Liver (tissue), 9 donors: ENCODE results near the gene EIF4G3. TPM values are rescaled to one million over a fixed set of nuclear protein-coding genes. Genes with fewer than 3 reads are reported as not detected.

ENCODE experiments used
- DNase-seq: peaks from one replicate; pipeline ENCODE4 v3.0.0-alpha.2; 2017; ENCODE audit warnings: low spot score
- H3K27ac ChIP-seq, 2 donors: one replicate each; pipeline ENCODE4 v1.7.0; 2013; ENCODE audit warnings: inconsistent platforms in 2 of 2, low read length in 2 of 2, control low read depth in 1 of 2, low read depth in 1 of 2, mild to moderate bottlenecking in 1 of 2
- H3K27me3 ChIP-seq, 4 donors: one replicate each; pipeline versions ENCODE4 v1.6.1 to v1.7.0; 2013; ENCODE audit warnings: low read length in 3 of 4, inconsistent platforms in 1 of 4, mild to moderate bottlenecking in 1 of 4, moderate library complexity in 1 of 4; ENCODE audit not compliant: control insufficient read depth in 4 of 4, insufficient read depth in 4 of 4
- H3K36me3 ChIP-seq, 4 donors: one replicate each; pipeline versions ENCODE4 v1.6.1 to v1.7.0; 2013; ENCODE audit warnings: low read length in 3 of 4, mild to moderate bottlenecking in 3 of 4, low read depth in 1 of 4, moderate library complexity in 1 of 4; ENCODE audit not compliant: control insufficient read depth in 4 of 4, insufficient read depth in 3 of 4
- H3K4me1 ChIP-seq, 4 donors: one replicate each; pipeline versions ENCODE4 v1.6.1 to v1.7.0; 2013; ENCODE audit warnings: low read length in 3 of 4, mild to moderate bottlenecking in 3 of 4, moderate library complexity in 1 of 4; ENCODE audit not compliant: control insufficient read depth in 4 of 4, insufficient read depth in 4 of 4
- H3K4me3 ChIP-seq, 3 donors: one replicate each; pipeline versions ENCODE4 v1.6.1 to v1.7.0; 2013; ENCODE audit warnings: low read length in 3 of 3, control low read depth in 1 of 3, low read depth in 1 of 3, mild to moderate bottlenecking in 1 of 3
- H3K9ac ChIP-seq, 2 donors: one replicate each; pipeline ENCODE4 v1.7.0; 2013; ENCODE audit warnings: low read length in 2 of 2, mild to moderate bottlenecking in 2 of 2, moderate library complexity in 2 of 2, control low read depth in 1 of 2, low read depth in 1 of 2
- H3K9me3 ChIP-seq, 4 donors: one replicate each; pipeline versions ENCODE4 v1.6.1 to v1.7.0; 2013; ENCODE audit warnings: low read length in 3 of 4; ENCODE audit not compliant: control insufficient read depth in 4 of 4
- ATF3 ChIP-seq: IDR thresholded peaks from 2 replicates; pipeline ENCODE4 v1.6.1; 2016; ENCODE audit warnings: antibody characterized with exemption
- EGR1 ChIP-seq, 2 donors: IDR thresholded peaks; 2 replicates each; pipeline ENCODE4 v1.6.1; 2016 to 2018; ENCODE audit warnings: antibody characterized with exemption in 2 of 2, low read depth in 2 of 2
- FOXA2 ChIP-seq: IDR thresholded peaks from 2 replicates; pipeline ENCODE4 v1.6.1; 2016; ENCODE audit warnings: antibody characterized with exemption
- GABPA ChIP-seq, 2 donors: IDR thresholded peaks in 1 of 2; conservative IDR thresholded peaks in 1 of 2; 2 replicates each; pipeline ENCODE4 v1.6.1; 2016; ENCODE audit warnings: antibody characterized with exemption in 2 of 2, mild to moderate bottlenecking in 1 of 2, moderate library complexity in 1 of 2
- HNF4A ChIP-seq, 2 donors: conservative IDR thresholded peaks; 2 replicates each; pipeline ENCODE4 v1.6.1; 2016; ENCODE audit warnings: antibody characterized with exemption in 2 of 2, mild to moderate bottlenecking in 2 of 2
- JUND ChIP-seq, 2 donors: IDR thresholded peaks; 2 replicates each; pipeline ENCODE4 v1.6.1; 2016; ENCODE audit warnings: antibody characterized with exemption in 2 of 2
- MAX ChIP-seq: IDR thresholded peaks from 2 replicates; pipeline ENCODE4 v1.6.1; 2016; ENCODE audit warnings: antibody characterized with exemption
- NR2F2 ChIP-seq: IDR thresholded peaks from 2 replicates; pipeline ENCODE4 v1.6.1; 2016; ENCODE audit warnings: antibody characterized with exemption
- RAD21 ChIP-seq, 2 donors: IDR thresholded peaks; 2 replicates each; pipeline ENCODE4 v1.6.1; 2016; ENCODE audit warnings: antibody characterized with exemption in 2 of 2, mild to moderate bottlenecking in 2 of 2
- REST ChIP-seq: IDR thresholded peaks from 2 replicates; pipeline ENCODE4 v1.6.1; 2016; ENCODE audit warnings: antibody characterized with exemption, mild to moderate bottlenecking
- RXRA ChIP-seq, 2 donors: IDR thresholded peaks; 2 replicates each; pipeline ENCODE4 v1.6.1; 2017 to 2018; ENCODE audit warnings: antibody characterized with exemption in 2 of 2, mild to moderate bottlenecking in 1 of 2
- TAF1 ChIP-seq: conservative IDR thresholded peaks from 2 replicates; pipeline ENCODE4 v1.6.1; 2016; ENCODE audit warnings: antibody characterized with exemption, mild to moderate bottlenecking
- YY1 ChIP-seq: IDR thresholded peaks from 2 replicates; pipeline ENCODE4 v1.6.1; 2016; ENCODE audit warnings: antibody characterized with exemption, mild to moderate bottlenecking
- ZBTB33 ChIP-seq: IDR thresholded peaks from 2 replicates; pipeline ENCODE4 v1.6.1; 2016; ENCODE audit warnings: antibody characterized with exemption
- WGBS: extraction: QIAGEN DNeasy Blood & Tissue Kit; methylation state at CpG from one replicate; pipeline ENCODE4 v1.1.7; 2013; 5-methylcytosine and 5-hydroxymethylcytosine counted together
- polyA plus RNA-seq, 2 donors: library from polyadenylated mRNA; stranded (reverse) in 1 of 2; unstranded in 1 of 2; fragments of 200-250 nt in 1 of 2; fragments of >200 nt in 1 of 2; fragmentation: Nextera tagmentation in 1 of 2; extraction: Ambion mirVana in 1 of 2; gene quantifications; one replicate each; pipeline versions ENCODE4 v1.2.1 to v1.2.3, GENCODE V29; 2013 to 2015
- total RNA-seq, 2 donors: library from RNA; depleted of rRNA; stranded (reverse); fragments of >200 nt; gene quantifications; one replicate each; pipeline ENCODE4 v1.2.3, GENCODE V29; 2014
- donor health status: healthy.
- donor health status: healthy.
- donor health status: healthy.
- donor health status: healthy.
- donor health status: healthy.

EIF4G3 gene
- total and polyA plus RNA-seq, 4 donors: 7.6 to 22.8 (median 11.7) TPM

GRCh38 chr1:20834780-20835179 is 341.9 kb downstream of the EIF4G3 start:
- Histone ChIP-seq H3K4me1 (no peaks in the 10 kb centered on the region), H3K9ac (no peak overlapping the region), H3K27ac (no peak overlapping the region), H3K9me3 (no peaks in the 10 kb centered on the region), H3K36me3 (peaks cover 0 to 3% (median under 1%) of the 10 kb centered on the region in 4 donors), H3K4me3 (no peak overlapping the region), H3K27me3 (no peaks in the 10 kb centered on the region)
- DNase-seq: no peak
- no peak for TF ChIP-seq ATF3
- no peak for TF ChIP-seq HNF4A (conservative IDR thresholded peaks at IDR 0.05)
- TF ChIP-seq EGR1 (IDR thresholded peaks at IDR 0.05; ENCODE audit: low read depth in 2 of 2): no peak
- TF ChIP-seq JUND (IDR thresholded peaks at IDR 0.05): no peak
- no peak for TF ChIP-seq REST

GRCh38 chr1:20834192-20834591 is 342.5 kb downstream of the EIF4G3 start:
- no peak overlapping the region for H3K27ac ChIP-seq
- no peaks in the 10 kb centered on the region for H3K9me3 ChIP-seq
- no peaks in the 10 kb centered on the region for H3K27me3 ChIP-seq
- peaks cover 0 to 3% (median under 1%) of the 10 kb centered on the region in 4 donors for H3K36me3 ChIP-seq
- H3K4me1 ChIP-seq: no peaks in the 10 kb centered on the region
- 100% methylated on average over 1 of the region's 1 CpG for WGBS
- TF ChIP-seq FOXA2: no peak
- TF ChIP-seq EGR1 (IDR thresholded peaks at IDR 0.05; ENCODE audit: low read depth in 2 of 2): no peak
- no peak for TF ChIP-seq ATF3
- no peak for TF ChIP-seq ZBTB33
- TF ChIP-seq HNF4A (conservative IDR thresholded peaks at IDR 0.05): no peak
- TF ChIP-seq RXRA (IDR thresholded peaks at IDR 0.05): no peak
- TF ChIP-seq NR2F2: no peak
- TF ChIP-seq YY1: no peak
- H3K4me3 ChIP-seq: no peak overlapping the region
- no peak for DNase-seq
- H3K9ac ChIP-seq: no peak overlapping the region

- WGBS: 97% methylated on average over 2 of the region's 2 CpGs
- Histone ChIP-seq H3K9ac (no peak overlapping the region), H3K36me3 (peaks cover 2 to 7% (median 6%) of the 10 kb centered on the region in 4 donors), H3K4me1 (no peaks in the 10 kb centered on the region), H3K4me3 (no peak overlapping the region), H3K27ac (no peak overlapping the region), H3K27me3 (no peaks in the 10 kb centered on the region), H3K9me3 (no peaks in the 10 kb centered on the region)
- no peak for DNase-seq
- no peak for TF ChIP-seq YY1
- no peak for TF ChIP-seq MAX
- no peak for TF ChIP-seq NR2F2
- TF ChIP-seq REST: no peak
- TF ChIP-seq ATF3: no peak
- TF ChIP-seq TAF1: no peak
- TF ChIP-seq RXRA (IDR thresholded peaks at IDR 0.05): no peak
- TF ChIP-seq GABPA (IDR thresholded peaks at IDR 0.05 in 1 of 2, conservative IDR thresholded peaks at IDR 0.05 in 1 of 2): no peak
- no peak for TF ChIP-seq HNF4A (conservative IDR thresholded peaks at IDR 0.05)
- TF ChIP-seq EGR1 (IDR thresholded peaks at IDR 0.05; ENCODE audit: low read depth in 2 of 2): no peak
- no peak for TF ChIP-seq JUND (IDR thresholded peaks at IDR 0.05)
- no peak for TF ChIP-seq FOXA2
- TF ChIP-seq RAD21 (IDR thresholded peaks at IDR 0.05): no peak
Measured at GRCh38 chr1:20830378-20830777, 346.3 kb downstream of the EIF4G3 start.
